ENCODE results near the gene CCT6A. TPM values are rescaled to one million over a fixed set of nuclear protein-coding genes. Genes with fewer than 3 reads are reported as not detected.

Gene CCT6A
- polyA plus RNA-seq, 2 of the 4 experiments (the other 2 are of a cell fraction) = 334 to 520 TPM

DNA sequence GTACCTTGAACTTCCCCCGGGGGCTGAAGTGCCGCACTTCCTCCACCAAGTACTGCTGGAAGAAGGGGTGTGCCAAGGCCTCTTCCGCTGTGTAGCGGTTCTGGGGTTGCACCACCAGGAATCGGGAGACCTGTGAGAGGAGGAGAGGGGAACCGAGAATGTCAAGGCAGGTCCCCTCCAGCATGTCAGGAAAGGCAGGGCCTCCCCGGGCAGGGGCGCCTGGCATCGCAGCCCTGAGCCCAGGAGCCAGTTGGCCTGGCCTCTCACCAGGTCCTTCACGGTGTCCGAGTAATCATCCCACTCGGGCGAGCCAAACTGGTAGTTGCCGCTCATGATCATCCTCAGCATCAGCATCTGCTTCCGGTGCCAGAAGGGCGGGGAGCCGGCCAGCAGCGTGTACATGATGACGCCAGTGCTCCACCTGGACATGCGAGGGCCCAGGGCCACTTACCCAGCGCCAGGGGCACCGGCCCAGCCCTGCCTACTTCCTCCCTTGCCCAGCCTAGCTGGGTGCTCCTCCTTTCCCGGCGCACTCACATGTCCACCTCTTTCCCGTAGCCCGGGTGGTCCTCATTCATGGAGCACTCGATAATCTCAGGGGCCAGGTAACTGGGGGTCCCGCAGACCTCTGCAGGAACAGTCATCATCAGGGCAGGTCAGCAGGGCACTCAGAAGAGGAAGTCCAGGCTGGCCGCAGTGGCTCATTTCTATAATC is 30.2 kb downstream of the CCT6A start:
- FAIRE-seq (no peak), DNase-seq (ENCODE audit: low read depth in 1 of 2, low spot score in 1 of 2) (no peak), ATAC-seq (no peak)
- Histone ChIP-seq H3K4me3 (no peak overlapping the region), H3K4me2 (no peak overlapping the region), H3K27ac (no peak overlapping the region), H3K9me3 (no peaks in the 10 kb centered on the region), H3K4me1 (peaks cover 7% of the 10 kb centered on the region; the same call in 1 of the 3 replicates)
- ChIA-PET POLR2A (no interaction called here), CTCF (no interaction called here)
- TF ChIP-seq ESRRA (IDR thresholded peaks at IDR 0.05; ENCODE audit: borderline replicate concordance, low read length) (no peak), SREBF2 (IDR thresholded peaks at IDR 0.05) (no peak), ZC3H11A (IDR thresholded peaks at IDR 0.05) (no peak), CEBPB (IDR thresholded peaks at IDR 0.05) (no peak), FOSB (CRISPR knock-in tag; IDR thresholded peaks at IDR 0.05) (no peak), MAZ (IDR thresholded peaks at IDR 0.05; ENCODE audit: borderline replicate concordance, low read depth, low read length) (no peak), HDAC2 (IDR thresholded peaks at IDR 0.05) (no peak)
- TF ChIP-seq, protein P1, sequence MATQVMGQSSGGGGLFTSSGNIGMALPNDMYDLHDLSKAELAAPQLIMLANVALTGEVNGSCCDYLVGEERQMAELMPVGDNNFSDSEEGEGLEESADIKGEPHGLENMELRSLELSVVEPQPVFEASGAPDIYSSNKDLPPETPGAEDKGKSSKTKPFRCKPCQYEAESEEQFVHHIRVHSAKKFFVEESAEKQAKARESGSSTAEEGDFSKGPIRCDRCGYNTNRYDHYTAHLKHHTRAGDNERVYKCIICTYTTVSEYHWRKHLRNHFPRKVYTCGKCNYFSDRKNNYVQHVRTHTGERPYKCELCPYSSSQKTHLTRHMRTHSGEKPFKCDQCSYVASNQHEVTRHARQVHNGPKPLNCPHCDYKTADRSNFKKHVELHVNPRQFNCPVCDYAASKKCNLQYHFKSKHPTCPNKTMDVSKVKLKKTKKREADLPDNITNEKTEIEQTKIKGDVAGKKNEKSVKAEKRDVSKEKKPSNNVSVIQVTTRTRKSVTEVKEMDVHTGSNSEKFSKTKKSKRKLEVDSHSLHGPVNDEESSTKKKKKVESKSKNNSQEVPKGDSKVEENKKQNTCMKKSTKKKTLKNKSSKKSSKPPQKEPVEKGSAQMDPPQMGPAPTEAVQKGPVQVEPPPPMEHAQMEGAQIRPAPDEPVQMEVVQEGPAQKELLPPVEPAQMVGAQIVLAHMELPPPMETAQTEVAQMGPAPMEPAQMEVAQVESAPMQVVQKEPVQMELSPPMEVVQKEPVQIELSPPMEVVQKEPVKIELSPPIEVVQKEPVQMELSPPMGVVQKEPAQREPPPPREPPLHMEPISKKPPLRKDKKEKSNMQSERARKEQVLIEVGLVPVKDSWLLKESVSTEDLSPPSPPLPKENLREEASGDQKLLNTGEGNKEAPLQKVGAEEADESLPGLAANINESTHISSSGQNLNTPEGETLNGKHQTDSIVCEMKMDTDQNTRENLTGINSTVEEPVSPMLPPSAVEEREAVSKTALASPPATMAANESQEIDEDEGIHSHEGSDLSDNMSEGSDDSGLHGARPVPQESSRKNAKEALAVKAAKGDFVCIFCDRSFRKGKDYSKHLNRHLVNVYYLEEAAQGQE (IDR thresholded peaks at IDR 0.05) = no peak
- TF ChIP-seq, protein P2, sequence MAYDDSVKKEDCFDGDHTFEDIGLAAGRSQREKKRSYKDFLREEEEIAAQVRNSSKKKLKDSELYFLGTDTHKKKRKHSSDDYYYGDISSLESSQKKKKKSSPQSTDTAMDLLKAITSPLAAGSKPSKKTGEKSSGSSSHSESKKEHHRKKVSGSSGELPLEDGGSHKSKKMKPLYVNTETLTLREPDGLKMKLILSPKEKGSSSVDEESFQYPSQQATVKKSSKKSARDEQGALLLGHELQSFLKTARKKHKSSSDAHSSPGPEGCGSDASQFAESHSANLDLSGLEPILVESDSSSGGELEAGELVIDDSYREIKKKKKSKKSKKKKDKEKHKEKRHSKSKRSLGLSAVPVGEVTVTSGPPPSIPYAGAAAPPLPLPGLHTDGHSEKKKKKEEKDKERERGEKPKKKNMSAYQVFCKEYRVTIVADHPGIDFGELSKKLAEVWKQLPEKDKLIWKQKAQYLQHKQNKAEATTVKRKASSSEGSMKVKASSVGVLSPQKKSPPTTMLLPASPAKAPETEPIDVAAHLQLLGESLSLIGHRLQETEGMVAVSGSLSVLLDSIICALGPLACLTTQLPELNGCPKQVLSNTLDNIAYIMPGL (CRISPR knock-in tag; IDR thresholded peaks at IDR 0.05; ENCODE audit: borderline replicate concordance) = no peak
- 97% methylated on average over 16 of the region's 29 CpGs for WGBS (ENCODE audit: missing lambda C conversion rate)

DNA sequence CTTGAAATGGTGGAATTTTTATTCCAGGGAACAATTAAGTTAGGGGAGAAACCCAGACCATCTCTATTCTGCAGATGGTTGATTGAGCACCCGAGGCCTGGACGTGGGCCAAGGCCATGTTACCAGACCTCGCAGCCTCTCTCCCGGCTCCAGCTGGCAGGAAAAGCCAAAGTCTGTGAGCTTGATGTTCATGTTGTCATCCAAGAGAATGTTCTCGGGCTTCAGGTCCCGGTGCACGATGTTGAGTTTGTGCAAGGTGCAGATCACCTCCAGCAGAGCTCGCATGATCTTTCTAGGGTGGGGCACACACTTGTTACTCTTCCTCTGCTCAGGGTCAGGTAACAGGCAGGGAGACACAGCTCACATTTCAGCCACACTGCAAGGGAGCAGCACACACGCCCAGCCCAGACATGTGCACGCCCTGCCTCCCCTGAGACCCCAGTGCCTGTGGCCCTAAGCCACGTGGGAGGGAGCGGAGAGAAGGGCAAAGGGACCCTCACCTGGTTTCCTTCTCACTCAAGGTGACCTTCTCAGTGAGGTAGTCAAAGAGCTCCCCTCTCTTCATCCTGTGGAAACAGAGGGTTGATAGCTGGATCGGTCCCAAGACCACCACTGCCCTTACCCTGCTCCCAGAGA is 31.7 kb downstream of the CCT6A start:
- Histone ChIP-seq H3K4me1 (peaks cover 7% of the 10 kb centered on the region; the same call in 1 of the 3 replicates), H3K4me2 (no peak overlapping the region), H3K9me3 (no peaks in the 10 kb centered on the region), H3K27ac (no peak overlapping the region), H3K4me3 (no peak overlapping the region)
- WGBS (ENCODE audit: missing lambda C conversion rate) = 85% methylated on average over 11 of the region's 13 CpGs
- ATAC-seq (no peak; a peak in 1 of 6 replicates), DNase-seq (ENCODE audit: low read depth in 1 of 2, low spot score in 1 of 2) (no peak), FAIRE-seq (no peak)
- CTCF ChIA-PET = interaction anchor here (0.6 to 2.7 kb wide), 3 partner anchors 9 to 57 kb away, joined by 3 to 21 read pairs (median 4); no protein-coding TSS in a partner anchor
- TF ChIP-seq RFX5 (IDR thresholded peaks at IDR 0.05) = no peak
- POLR2A ChIA-PET = interaction anchor here (1.5 kb wide), 1 partner anchor 32 kb away, joined by 4 read pairs; the partner anchor contains the start of genes CCT6A and PSPH

DNA sequence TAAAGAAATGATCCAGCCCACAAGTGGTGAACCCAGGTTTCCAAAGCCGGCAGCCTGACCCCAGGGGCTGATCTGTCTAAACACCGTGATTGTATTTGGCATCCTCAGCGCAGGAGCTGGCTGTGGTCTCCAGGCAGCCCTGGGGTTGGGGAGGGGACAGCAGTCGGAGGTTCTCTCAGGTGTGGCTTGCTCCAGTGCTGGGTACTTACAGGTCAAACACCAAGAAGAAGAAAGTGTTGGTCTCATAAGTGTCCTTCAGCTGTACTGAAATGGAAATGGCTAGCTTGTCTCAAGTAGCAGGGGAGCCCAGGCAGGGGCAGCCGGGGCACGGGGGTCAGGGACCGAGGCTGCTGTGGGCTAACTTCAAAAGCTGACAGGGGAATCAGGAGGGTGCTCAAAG is 35.2 kb downstream of the CCT6A start:
- Histone ChIP-seq H3K4me3 (no peak overlapping the region), H3K4me2 (no peak overlapping the region), H3K4me1 (no peaks in the 10 kb centered on the region), H3K9me3 (no peaks in the 10 kb centered on the region), H3K27ac (no peak overlapping the region)
- 92% methylated on average over 7 of the region's 7 CpGs for WGBS (ENCODE audit: missing lambda C conversion rate)
- ATAC-seq (no peak), FAIRE-seq (no peak), DNase-seq (ENCODE audit: low read depth in 1 of 2, low spot score in 1 of 2) (no peak)
- CTCF ChIA-PET = interaction anchor here (0.6 to 4.4 kb wide), 3 partner anchors 13 to 123 kb away, joined by 3 to 20 read pairs (median 4); no protein-coding TSS in a partner anchor
- POLR2A ChIA-PET = no interaction called here
- no peak for TF ChIP-seq NPAS2 (CRISPR knock-in tag; IDR thresholded peaks at IDR 0.05; ENCODE audit: borderline replicate concordance)
- no peak for TF ChIP-seq HDAC2 (IDR thresholded peaks at IDR 0.05)
- TF ChIP-seq ZSCAN20 (CRISPR knock-in tag; IDR thresholded peaks at IDR 0.05) = no peak
- TF ChIP-seq JUNB (IDR thresholded peaks at IDR 0.05) = no peak
- TF ChIP-seq JUN (IDR thresholded peaks at IDR 0.05) = no peak
- no peak for TF ChIP-seq RAD21 (conservative IDR thresholded peaks at IDR 0.05 in 1 of 2, IDR thresholded peaks at IDR 0.05 in 1 of 2)
- TF ChIP-seq, protein P1 (IDR thresholded peaks at IDR 0.05) = no peak
- no peak for TF ChIP-seq SMC3 (IDR thresholded peaks at IDR 0.05)
- no peak for TF ChIP-seq CHD2 (IDR thresholded peaks at IDR 0.05; ENCODE audit: low read length, partially characterized antibody)
- no peak for TF ChIP-seq CTCF (IDR thresholded peaks at IDR 0.05)
- no peak for TF ChIP-seq MYC (IDR thresholded peaks at IDR 0.05; ENCODE audit: borderline replicate concordance, low read length)
- TF ChIP-seq CEBPB (IDR thresholded peaks at IDR 0.05) = no peak
- no peak for TF ChIP-seq NR3C1 (IDR thresholded peaks at IDR 0.05)
- no peak for TF ChIP-seq KDM5A (IDR thresholded peaks at IDR 0.05)
